HG03520 (cell line): ENCODE measurements around the gene P2RY12.

Experiments used
- ATAC-seq: cut with Tn5 transposase; IDR thresholded peaks from one replicate; pipeline ENCODE4 v1.9.1; 2021; ENCODE audit warnings: mild to moderate bottlenecking, moderate library complexity; ENCODE audit not compliant: unreplicated experiment

Gene P2RY12

DNA sequence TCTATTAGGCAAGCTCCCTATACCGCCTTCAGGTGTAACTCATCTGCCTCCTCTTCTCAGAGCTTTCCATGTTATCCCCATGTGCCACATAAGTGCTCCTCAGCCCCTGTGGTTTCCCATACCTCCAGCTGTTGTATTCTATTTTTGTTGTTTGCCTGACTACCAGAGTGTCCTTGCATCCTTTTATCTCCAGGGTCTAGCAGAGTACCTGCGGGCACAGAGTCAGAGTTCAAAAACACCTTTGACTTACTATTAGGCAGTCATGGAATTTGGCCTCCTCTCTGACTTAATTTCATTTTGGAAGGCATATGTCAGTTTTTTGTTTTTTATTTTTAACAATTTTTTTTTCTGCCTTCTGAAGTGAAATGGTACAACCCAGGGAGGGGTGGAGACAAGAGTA lies 75.0 kb downstream of the P2RY12 start:
- no peak for ATAC-seq

DNA sequence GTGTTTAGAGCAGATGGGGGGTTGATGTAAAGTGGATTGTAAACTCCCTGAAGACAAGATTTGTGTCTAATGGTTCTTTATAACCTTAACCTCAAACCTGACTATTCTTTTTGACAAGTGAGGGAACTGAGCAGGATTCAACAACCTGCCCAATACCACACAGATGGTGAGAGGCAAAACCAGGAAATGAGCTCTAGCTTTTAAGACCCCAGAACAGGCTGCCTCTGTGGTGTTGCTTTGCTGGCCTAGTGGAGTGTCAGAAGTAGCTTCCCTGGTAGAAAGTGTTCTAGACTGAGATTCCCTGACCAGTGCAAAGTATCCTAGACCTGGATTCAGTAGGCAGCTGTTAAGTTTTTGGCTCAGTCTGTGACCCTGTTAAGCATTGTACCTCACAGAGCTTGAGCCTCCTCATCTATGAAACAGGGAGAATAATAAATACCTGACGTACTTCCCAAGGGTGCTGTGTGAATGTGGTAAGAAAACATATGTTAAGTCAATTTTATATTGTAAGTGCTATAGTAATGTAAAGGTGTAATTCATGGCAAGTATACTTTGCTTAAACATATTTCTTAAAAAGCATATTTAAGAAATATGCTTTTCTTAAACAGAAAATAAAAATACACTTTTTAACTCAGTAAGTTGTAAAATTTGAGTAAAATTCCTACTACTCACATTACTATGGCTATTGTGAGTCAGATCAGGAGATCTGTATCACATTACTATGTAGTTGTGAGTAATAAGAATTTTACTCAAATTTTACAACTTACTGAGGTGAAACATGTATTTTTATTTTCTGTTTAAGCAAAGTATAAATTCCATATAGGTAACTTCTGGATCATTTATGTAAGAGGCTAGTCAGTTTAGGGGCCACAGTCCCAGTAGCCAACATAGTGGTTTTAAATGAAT lies 76.7 kb downstream of the P2RY12 start:
- no peak for ATAC-seq

DNA sequence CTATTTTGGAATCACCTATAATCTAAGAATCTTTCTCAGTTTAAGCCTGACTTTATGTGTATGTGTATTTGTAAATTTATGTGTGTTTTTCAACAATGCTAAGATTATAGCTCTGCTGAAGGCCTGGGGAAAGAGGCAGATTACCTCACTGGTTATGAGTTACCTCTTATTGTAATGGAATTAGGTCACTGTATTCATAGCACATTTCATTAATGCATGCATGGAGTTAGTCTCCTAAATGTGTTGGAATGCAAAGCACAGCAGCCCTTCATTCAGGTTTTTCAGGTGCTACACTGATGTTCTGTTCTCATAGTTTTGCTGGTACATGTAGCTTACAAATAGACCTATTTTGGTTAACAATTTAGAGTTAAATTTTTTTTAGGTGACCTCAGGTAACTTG lies 77.4 kb downstream of the P2RY12 start:
- ATAC-seq, result no peak

DNA sequence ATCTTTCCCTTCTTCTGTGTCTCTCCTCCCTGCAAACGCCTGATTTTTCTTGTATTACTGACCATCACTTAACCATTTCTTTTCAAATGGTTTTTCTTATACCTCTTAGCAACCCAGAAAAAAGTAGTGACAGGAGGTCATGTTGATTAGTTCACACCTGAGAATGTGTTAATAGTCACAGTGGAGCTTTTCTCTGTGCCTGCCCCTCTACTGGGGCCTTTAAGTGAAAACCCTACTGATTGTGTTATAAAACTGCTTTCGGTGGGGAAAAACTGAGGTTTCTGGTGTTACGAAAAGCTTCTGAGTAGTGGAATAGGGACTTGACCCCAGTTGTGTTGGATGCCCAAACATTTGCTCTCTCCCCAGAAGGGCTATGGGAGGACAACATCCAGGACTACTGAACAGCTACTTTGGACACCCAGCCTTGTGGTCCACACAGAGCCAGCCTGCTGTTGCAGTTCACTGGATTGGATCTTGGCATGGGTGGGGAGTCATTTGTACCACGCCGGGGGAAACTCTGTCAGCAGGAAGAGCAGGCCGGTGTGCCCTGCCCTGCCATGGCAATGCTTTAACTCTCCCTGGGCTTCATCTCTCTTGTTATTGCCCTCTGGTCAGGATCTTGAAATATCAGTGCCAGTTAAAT lies 78.3 kb downstream of the P2RY12 start:
- no peak for ATAC-seq

DNA sequence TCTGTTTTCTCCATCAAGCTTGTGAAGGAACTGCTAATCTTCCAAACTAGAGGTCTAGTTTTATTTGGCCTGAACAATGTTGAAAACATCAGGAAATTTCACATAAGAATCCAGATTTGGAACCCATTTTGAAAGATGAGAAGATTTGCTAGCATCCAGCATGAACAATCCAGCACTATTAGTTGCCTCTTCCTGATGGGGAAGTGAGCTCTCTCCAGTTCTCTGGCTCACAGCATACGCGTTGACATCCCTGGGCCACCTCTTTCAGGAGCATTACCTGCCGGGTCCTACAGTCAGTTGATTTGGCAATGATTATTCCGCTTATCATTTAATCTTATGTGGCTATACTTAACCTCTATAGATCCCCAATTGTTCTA lies 78.8 kb downstream of the P2RY12 start:
- ATAC-seq, result no peak

DNA sequence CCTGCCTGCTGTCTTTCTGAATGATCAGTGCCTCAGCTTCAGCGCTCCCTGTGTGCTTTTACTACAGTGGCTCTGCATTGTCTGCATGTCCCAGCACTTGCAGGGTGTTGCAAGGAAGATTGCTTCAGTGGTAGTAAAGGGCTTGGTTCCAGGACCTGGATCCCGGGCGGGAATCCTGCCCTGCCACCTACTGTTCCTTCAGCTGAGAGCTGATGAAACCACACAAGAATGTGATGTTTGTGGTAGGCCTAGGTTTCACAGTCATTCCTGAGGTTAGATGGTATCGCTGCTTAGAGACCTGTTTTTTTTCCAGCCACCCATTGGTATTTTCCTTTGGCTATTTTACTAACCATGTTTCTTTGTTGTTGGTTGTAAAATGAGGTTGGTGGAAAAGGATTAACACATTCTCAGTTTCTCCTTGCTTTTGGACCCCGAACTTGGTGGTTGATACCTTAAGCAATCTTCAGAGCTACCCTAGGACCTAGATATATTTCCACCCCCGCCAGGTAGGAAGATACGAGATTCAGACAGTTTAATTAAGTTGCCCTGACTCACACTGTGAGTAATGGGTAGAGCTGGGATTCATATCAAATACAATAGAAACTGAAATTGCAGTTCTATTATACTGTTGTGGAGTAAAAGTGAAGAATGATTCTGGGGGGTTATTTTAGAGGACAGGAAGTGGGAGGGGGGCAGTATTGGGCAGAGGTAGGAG lies 79.3 kb downstream of the P2RY12 start:
- no peak for ATAC-seq

DNA sequence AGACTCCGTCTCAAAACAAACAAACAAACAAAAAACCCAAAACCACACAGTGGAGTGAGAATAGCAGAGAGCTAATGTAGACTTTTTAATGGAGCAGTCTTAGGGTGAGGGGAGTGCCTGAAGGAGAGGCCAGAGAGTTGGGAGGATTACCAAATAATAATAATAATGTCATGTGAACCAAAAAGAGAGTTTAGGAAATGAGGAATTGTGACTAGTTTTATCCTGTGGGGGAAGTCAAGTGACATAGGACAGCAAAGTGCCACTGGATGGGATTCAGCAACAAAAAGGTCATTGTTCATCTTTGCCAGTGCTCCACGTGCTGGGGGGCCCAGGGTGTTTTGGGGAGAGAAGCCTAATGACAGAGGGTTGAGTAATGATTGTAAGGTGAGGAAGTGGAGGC lies 80.8 kb downstream of the P2RY12 start:
- ATAC-seq, result no peak

DNA sequence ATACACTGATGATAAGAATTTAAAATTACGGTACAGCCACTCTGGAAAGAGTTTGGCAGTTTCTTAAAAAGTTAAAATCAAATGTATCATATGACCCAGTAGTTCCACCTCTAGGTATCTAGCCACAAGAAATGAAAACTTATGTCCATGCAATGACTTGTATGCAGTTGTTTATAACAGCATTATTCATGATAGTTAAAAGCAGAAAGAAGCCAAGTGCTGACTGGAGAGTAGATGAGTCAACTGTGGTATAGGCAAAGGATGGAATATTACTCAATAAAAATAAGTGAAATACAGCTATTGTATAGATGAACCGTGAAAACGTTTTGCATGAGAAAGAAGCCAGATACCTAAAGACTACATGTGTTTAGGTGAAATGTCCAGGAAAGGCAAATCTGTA lies 82.8 kb downstream of the P2RY12 start:
- no peak for ATAC-seq

DNA sequence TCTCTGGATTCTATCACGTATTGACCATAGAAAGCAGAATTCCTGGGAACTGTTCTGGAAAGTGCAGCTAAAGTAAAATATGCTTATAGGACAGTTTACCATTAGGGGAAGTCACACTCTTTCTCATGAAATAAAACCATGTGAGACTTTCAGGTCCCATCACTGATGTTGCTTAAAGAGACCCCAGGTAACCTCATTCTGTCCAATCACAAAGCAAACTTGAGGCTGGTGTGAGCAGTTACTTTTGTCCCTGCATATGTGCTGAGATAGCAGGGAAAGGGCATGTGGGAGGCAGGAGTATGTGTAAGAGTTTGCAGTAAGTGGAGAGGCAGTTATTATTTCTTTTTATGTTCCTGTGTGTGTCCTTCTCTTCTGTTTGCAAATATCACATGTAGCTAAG lies 84.0 kb downstream of the P2RY12 start:
- ATAC-seq, result no peak

DNA sequence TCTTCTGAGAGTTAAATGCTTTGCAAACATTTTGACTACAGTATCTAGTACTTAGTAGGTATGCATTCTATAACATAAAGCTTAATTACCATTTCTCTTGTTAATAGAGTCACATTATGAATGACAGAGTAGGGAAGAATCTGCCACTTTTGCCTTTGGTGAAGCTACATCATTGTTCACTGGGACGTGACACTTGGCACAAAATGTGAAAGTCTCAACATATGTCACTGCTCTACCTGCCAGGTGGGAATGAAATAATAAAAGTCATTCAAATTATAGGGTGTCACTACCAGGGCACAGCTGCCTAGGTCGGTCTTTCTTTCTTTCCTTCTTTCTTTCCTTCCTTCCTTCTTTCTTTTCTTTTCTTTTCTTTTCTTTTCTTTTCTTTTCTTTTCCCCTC lies 85.5 kb downstream of the P2RY12 start:
- ATAC-seq, result no peak

DNA sequence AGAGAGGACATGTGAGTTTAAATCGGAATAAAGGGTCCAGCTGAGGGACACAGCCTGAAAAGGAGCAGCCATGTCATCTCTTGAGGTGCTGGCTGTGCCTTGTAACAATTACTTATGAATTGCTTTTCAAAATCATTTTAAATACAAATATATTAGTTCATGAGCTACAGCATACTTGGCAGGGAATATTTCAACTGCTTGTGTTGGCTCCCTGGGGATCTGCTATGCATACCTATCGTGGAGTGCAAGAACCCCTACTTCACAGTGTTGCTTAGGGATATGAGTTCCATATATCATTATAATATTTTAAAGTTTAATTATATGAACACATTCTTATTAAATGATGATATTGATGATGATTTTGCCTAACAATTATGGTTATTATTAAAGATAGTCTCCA lies 87.1 kb downstream of the P2RY12 start:
- ATAC-seq, result no peak

DNA sequence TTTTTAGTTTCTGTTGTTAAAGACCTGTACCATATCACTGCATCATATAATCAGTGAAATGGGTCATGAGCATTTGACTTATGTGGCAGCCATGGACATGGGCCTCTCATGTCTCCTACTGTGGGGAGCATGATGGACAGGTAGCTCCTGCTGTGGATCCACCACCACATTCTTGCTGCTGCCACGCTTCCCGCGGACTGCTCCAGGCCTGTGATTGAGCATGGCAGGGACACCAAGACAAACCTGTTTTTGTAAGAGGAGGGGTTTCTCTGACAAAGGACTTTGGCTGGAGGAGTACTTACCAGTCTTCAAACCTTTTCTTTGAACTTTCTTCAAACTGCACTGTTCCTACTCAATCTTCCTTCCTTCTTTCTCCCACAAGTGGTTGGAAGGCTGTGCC lies 88.3 kb downstream of the P2RY12 start:
- ATAC-seq, result no peak

DNA sequence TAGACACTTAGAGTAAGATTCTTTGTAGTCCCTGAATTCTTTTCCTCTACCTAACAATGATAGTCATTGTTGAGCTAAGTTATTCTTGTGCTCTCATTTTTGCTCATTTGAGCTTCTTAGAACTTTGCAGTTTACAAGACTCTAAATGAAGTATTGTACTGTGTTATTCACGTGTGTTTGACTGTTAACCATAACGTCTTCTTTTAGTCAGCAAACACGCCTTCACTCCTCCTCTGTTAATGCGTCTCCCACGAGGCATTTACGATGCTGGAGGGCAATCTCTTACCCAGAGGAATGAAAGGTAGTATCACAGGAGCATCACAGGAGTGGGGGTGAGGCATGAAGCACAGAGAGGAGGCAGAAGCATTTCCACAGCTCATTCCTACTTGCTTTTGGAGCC lies 91.4 kb downstream of the P2RY12 start:
- ATAC-seq, result no peak

DNA sequence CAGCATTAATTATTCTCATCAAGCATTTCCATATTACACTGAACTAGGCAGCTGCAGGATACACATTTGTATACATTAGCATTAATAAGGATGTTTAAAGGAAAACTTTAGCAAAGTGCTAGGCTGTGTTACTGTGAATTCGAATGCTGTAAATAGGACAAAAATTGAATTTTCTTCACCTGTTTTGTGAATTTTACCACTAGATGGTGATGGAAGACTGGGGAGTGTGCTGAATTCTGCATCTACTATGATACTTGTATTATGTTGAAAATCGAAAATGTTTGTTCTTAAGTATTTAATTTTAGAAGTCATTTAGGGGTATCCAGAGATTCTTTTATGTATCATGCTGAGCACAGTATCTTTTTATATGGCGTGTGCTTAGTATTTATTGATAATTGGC lies 93.9 kb downstream of the P2RY12 start:
- no peak for ATAC-seq

DNA sequence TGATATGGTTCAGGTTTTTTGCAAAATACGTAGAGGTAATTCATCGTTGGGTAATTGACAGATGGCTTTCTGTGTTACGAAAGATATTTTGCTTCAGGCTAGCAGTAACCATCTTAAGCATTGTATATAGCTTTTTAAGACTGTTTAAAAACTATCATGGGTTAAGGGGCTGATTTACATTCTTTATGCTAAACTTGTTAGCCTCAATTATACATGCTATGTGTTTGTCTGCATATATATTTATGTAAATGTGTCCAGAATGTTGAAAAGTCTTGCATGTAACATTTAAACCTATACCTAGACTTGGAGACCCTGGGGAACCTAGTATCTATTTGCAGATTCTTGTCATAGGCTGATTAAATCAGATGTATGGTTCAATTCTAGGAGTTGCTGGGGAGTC lies 95.1 kb downstream of the P2RY12 start:
- no peak for ATAC-seq
